ENCODE measurements around the gene FMOD.
A peak's percentile ranks its signal among the peaks of the same experiment; 100 is the strongest.

The FMOD gene

GRCh38 chr1:203351037-203351625, at the start of gene FMOD:
TSS of gene FMOD (minus strand) at chr1:203351122. CDS start at chr1:203348270, 2,852 bp downstream.
- peak; percentile 9 for DNase-seq

GRCh38 chr1:203396595-203397194, 45.8 kb upstream of the FMOD start:
- DNase-seq = no peak

GRCh38 chr1:203395751-203396150, 44.8 kb upstream of the FMOD start:
- DNase-seq = no peak

- no peak for DNase-seq
Observed at GRCh38 chr1:203390298-203390697, 39.4 kb upstream of the FMOD start.

GRCh38 chr1:203388683-203389082, 37.8 kb upstream of the FMOD start:
- DNase-seq = no peak

GRCh38 chr1:203382026-203382425, 31.1 kb upstream of the FMOD start:
- DNase-seq = no peak

GRCh38 chr1:203381151-203381751, 30.3 kb upstream of the FMOD start:
- DNase-seq = no peak

- no peak for DNase-seq
Observed at GRCh38 chr1:203380420-203381150, 29.7 kb upstream of the FMOD start.

- DNase-seq = no peak
Observed at GRCh38 chr1:203379825-203380224, 28.9 kb upstream of the FMOD start.

- DNase-seq = no peak
Observed at GRCh38 chr1:203378556-203379245, 27.8 kb upstream of the FMOD start.

- no peak for DNase-seq
Observed at GRCh38 chr1:203373991-203374390, 23.1 kb upstream of the FMOD start.

GRCh38 chr1:203373002-203373401, 22.1 kb upstream of the FMOD start:
- DNase-seq = no peak

GRCh38 chr1:203371288-203371687, 20.4 kb upstream of the FMOD start:
- no peak for DNase-seq

- DNase-seq = no peak
Observed at GRCh38 chr1:203369666-203370065, 18.7 kb upstream of the FMOD start.

GRCh38 chr1:203368624-203369451, 17.9 kb upstream of the FMOD start:
- no peak for DNase-seq

GRCh38 chr1:203367057-203367456, 16.1 kb upstream of the FMOD start:
- no peak for DNase-seq

GRCh38 chr1:203366476-203366875, 15.6 kb upstream of the FMOD start:
- no peak for DNase-seq

- no peak for DNase-seq
Observed at GRCh38 chr1:203364806-203365205, 13.9 kb upstream of the FMOD start.

GRCh38 chr1:203364094-203364801, 13.3 kb upstream of the FMOD start:
- no peak for DNase-seq

- no peak for DNase-seq
Observed at GRCh38 chr1:203362720-203363025, 11.8 kb upstream of the FMOD start.

GRCh38 chr1:203361945-203362719, 11.2 kb upstream of the FMOD start:
- no peak for DNase-seq
